ENCODE measurements around the gene SGTA. TPM values are rescaled to one million over a fixed set of nuclear protein-coding genes. Genes with fewer than 3 reads are reported as not detected.

Gene SGTA
- total and polyA plus RNA-seq, 2 of the 8 experiments (the other 6 are each of a cell fraction or from before 2014, with no cell fraction given): 86.8 to 130 TPM

- TF ChIP-seq, protein P1, sequence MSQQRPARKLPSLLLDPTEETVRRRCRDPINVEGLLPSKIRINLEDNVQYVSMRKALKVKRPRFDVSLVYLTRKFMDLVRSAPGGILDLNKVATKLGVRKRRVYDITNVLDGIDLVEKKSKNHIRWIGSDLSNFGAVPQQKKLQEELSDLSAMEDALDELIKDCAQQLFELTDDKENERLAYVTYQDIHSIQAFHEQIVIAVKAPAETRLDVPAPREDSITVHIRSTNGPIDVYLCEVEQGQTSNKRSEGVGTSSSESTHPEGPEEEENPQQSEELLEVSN (IDR thresholded peaks at IDR 0.05): no peak
- TF ChIP-seq KDM5A (IDR thresholded peaks at IDR 0.05; ENCODE audit: low read length): no peak
- TF ChIP-seq SP4 (IDR thresholded peaks at IDR 0.05; ENCODE audit: low read length): no peak
Measured at GRCh38 chr19:2815191-2815614, 32.1 kb upstream of the SGTA start (continued).

Data from H1 (cell line).